Upper lobe of left lung (tissue), 4 donors: ENCODE measurements around the gene BNIP5.

ENCODE experiments used
- CTCF ChIP-seq, 6 experiments: fragments of 450-650 bp in 4 of 6; fragments of 200-600 bp in 2 of 6; sonication (generic) in 2 of 6; IDR thresholded peaks; one replicate each; pipeline ENCODE4 v1.5.1; 2016 to 2019; ENCODE audit warnings: antibody characterized with exemption in 6 of 6
- POLR2A ChIP-seq, 4 donors: fragments of 450-650 bp; IDR thresholded peaks; one replicate each; pipeline ENCODE4 v1.5.1; 2016 to 2017; ENCODE audit warnings: antibody characterized with exemption in 4 of 4, mild to moderate bottlenecking in 2 of 4
- POLR2AphosphoS5 ChIP-seq, 2 donors: sonication (generic); formaldehyde crosslinking; IDR thresholded peaks; one replicate each; pipeline ENCODE4 v1.5.1; 2017; ENCODE audit warnings: antibody characterized with exemption in 2 of 2

GRCh38 chr6:36374972-36375371 lies 38.3 kb upstream of the BNIP5 start:
- TF ChIP-seq CTCF (IDR thresholded peaks at IDR 0.05) (no peak), POLR2A (IDR thresholded peaks at IDR 0.05) (no peak), POLR2AphosphoS5 (IDR thresholded peaks at IDR 0.05) (no peak)
